HFF-Myc (cell line): ENCODE results near the gene UROC1.

ENCODE experiments used
- DNase-seq: peaks from one replicate; pipeline ENCODE4 v3.0.0-alpha.2; 2011; ENCODE audit warnings: low read depth; ENCODE audit errors: extremely low read depth
- H3K4me3 ChIP-seq: replicated peaks from 2 replicates; pipeline ENCODE4 v1.5.1; 2011; ENCODE audit warnings: low read depth, mild to moderate bottlenecking, control low read depth, low read length
- TF ChIP-seq, protein P1 (sequence below): IDR thresholded peaks from 2 replicates; pipeline ENCODE4 v1.5.1; 2012; ENCODE audit warnings: mild to moderate bottlenecking, low read depth, low read length, control low read depth; ENCODE audit errors: missing control alignments

The UROC1 gene

DNA sequence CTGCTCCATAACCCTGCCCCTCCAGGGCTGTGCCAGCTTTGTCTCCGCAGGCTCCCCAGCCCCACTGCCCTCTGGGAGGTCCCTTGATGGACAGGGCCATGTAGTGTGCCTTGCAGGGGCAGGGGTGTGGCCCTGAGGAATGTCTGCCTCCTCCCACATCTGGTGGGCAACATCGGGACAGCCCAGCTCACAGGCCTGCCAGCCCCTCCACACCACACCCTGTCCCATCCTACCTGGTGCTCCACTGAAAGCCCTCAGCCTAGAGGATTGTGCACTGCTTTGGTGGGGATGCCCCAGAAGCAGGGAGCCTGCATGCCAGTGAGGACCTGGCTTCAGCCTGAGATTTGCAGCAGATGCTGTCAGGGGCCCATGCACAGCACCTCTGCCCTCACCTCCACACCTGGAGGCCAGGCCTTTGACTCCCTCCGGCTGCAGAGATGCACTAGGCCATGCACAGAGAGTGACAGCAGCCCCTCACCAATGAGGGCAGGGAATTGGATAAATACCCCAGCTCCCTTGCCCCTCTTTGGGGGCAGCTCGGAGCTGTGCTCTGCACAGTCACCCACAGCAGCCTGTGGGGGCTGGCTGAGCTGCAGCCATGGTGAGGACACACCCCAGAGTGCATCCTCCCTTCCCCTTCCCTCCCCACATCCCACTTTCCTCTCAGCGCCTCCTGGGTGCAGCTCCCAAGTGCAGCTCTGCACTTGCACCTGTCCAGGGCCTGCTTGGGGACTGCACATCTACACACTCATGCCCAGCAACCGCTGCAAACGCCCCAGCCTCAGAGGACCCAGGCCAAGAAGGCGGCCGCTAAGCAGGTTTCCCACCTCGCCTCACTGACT is 38.4 kb upstream of the UROC1 start:
- no peak overlapping the region for H3K4me3 ChIP-seq
- TF ChIP-seq, protein P1, sequence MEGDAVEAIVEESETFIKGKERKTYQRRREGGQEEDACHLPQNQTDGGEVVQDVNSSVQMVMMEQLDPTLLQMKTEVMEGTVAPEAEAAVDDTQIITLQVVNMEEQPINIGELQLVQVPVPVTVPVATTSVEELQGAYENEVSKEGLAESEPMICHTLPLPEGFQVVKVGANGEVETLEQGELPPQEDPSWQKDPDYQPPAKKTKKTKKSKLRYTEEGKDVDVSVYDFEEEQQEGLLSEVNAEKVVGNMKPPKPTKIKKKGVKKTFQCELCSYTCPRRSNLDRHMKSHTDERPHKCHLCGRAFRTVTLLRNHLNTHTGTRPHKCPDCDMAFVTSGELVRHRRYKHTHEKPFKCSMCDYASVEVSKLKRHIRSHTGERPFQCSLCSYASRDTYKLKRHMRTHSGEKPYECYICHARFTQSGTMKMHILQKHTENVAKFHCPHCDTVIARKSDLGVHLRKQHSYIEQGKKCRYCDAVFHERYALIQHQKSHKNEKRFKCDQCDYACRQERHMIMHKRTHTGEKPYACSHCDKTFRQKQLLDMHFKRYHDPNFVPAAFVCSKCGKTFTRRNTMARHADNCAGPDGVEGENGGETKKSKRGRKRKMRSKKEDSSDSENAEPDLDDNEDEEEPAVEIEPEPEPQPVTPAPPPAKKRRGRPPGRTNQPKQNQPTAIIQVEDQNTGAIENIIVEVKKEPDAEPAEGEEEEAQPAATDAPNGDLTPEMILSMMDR, result no peak
- no peak for DNase-seq

DNA sequence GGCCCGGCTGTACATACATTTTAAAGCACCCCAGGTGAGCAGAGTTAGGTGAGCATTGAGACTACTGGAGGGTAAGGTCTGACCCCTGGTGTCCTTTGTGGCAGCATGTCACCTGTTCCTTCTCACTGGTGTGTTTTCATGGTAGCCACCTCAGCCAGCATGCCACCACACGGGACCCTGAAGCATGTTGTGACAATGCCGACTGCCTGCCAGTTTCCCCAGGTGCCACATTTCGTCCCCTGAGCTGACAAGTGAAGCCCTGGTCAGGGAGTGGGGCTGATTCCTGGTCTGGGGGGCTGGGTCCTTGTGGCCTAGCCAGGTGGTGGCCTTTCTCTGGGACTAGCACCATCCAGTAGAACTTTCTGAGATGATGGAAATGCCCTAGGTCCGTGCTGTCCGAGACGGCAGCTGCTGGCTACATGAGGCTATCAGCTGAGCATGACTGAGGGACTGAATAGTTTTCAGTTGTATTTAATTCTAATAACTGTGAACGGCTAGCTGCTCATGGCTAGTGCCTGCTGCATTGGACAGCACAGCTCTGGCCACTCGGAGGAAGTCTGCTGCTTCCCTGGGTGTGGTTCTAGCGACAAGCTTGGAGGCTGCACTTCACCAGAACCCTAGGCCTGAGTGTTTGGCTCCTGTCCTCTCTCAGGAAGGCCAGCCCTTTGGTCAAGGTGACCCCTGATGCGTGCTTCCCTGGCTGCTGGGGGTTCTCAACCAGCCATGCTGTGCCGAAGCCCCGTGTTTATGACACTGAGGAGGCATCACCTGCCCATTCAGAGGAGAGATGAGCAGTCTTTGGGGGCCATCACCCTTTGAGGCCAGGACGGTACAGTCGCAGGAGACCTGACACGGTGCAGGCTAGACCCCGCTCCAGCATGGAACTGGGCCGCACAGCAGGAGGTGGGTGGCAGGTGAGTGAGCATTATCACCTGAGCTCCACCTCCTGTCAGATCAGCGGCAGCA is 37.3 kb upstream of the UROC1 start:
- TF ChIP-seq, protein P1, result no peak
- no peak for DNase-seq
- H3K4me3 ChIP-seq, result no peak overlapping the region

DNA sequence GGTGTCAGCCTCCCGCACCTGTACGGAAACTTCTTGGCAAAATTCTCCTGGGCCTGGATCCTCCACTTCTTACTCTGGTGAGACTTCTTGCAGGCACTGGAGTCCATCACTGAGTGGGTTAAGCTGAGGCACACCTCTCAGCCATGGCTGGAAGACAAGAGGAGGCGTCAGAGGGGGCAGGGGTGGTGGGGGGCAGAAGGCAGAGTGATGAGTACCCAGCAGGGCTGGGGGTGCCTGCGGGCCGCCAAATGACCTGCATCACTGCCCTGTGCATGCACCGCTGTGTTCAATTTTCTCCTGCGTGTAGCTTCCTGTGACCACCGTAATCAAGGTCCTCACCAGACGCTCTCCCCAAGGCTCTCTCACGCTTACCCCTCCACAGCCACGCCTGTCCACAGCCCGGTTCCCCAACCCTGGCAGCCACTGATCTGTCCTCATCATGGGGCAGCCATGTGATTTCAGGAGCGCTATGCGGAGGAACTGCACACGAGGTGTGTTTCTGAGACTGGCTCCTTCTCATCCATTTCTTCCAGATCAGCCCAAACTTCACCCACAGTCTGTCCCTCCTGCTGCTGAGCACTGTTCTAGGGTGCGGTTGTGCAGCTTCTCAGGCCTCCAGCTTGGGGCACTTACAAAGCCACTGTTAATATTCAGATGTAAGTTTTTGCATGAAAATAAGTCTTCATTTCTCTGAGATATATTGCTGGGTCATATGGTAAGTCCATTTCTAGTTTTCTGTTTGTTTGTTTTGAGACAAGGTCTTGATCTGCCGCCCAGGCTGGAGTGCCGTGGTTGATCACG is 35.9 kb upstream of the UROC1 start:
- H3K4me3 ChIP-seq, result no peak overlapping the region
- no peak for DNase-seq
- TF ChIP-seq, protein P1, result no peak

DNA sequence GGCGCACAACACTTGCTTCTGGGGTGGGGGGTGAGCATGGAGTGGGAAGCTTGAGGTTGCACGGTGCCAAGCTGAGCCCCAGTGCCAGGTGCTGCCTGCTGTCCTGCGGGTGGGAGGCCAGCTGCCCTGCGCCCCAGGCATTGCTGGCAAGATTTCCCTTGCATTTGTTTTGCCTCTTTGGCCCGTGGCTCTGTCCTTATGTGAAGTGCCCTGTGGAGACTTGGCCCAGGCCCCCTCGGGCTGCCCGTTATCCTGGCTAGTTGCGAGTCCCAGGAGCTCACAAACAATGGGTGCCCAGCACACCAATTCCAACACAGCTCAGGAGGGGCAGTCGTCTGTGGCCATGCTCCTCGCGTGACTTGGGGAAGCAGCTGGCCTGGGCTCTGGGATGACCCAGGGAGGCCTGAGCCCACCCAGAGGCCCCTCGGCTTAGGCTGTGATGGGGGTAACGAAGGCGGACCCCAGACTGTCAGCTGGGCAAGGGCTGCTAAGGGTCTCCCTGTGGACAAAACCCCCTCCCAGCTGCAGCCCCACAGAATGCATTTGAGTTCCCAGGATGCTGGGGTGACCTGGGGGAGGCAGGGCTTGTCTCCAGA is 35.2 kb upstream of the UROC1 start:
- DNase-seq, result no peak
- TF ChIP-seq, protein P1, result no peak
- no peak overlapping the region for H3K4me3 ChIP-seq

DNA sequence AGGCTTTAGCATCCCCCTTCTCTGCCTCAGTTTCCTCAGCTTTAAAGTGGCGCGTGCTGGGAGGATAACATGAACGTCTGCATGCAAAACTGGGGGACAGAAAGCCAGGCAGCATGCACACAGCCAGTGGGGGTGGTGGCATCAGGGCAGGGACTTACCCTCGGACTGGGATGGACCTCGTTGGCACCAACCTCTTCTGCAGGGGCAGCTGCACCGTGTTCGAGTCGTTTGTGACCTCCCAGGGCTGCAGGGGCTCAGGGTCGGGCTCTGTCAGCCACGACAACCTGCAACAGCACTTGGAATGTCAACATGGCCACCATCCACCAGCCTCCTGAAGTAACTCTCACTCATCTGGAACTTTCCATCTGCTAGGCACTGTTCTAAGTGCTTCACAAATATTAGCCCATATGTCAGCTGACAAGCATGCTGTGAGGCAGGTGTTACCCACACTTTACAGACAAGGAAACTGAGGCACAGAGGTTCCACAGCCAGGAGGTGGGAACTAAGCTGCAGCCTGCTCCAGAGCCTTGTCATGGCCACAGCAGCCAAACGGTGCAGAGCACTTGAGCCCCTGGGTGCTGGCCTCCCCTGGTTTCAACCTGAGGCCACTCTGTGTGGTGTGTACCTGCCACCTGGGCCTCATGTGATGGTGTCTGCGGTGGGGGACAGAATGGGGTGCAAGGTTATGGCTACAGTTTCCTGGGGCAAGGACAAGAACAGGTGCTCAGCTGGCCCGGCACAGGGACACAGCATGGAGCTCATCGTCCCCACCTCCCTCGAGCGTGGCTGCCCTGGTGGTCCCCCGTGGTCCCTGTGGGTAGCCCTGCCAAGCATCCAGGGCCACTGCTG is 34.5 kb upstream of the UROC1 start:
- H3K4me3 ChIP-seq, result no peak overlapping the region
- no peak for DNase-seq
- TF ChIP-seq, protein P1, result no peak
